ENCODE results near the gene CILP.

GRCh38 chr15:65175511-65175910 lies 35.8 kb downstream of the CILP start:
- TF ChIP-seq SIN3A (IDR thresholded peaks at IDR 0.05; ENCODE audit: borderline replicate concordance, insufficient read depth, low read length) (no peak), REST (IDR thresholded peaks at IDR 0.05; ENCODE audit: insufficient read depth in 1 of 2, low read depth in 2 of 2, low read length in 2 of 2) (no peak)
